Liver (tissue), 9 donors: ENCODE results near the gene SERPINF2. TPM values are rescaled to one million over a fixed set of nuclear protein-coding genes. Genes with fewer than 3 reads are reported as not detected.
A peak's percentile ranks its signal among the peaks of the same experiment; 100 is the strongest.

Source experiments
- DNase-seq: peaks from one replicate; pipeline ENCODE4 v3.0.0-alpha.2; 2017; ENCODE audit warnings: low spot score
- H3K27ac ChIP-seq, 2 donors: one replicate each; pipeline ENCODE4 v1.7.0; 2013; ENCODE audit warnings: inconsistent platforms in 2 of 2, low read length in 2 of 2, control low read depth in 1 of 2, low read depth in 1 of 2, mild to moderate bottlenecking in 1 of 2
- H3K27me3 ChIP-seq, 4 donors: one replicate each; pipeline versions ENCODE4 v1.6.1 to v1.7.0; 2013; ENCODE audit warnings: low read length in 3 of 4, inconsistent platforms in 1 of 4, mild to moderate bottlenecking in 1 of 4, moderate library complexity in 1 of 4; ENCODE audit not compliant: control insufficient read depth in 4 of 4, insufficient read depth in 4 of 4
- H3K36me3 ChIP-seq, 4 donors: one replicate each; pipeline versions ENCODE4 v1.6.1 to v1.7.0; 2013; ENCODE audit warnings: low read length in 3 of 4, mild to moderate bottlenecking in 3 of 4, low read depth in 1 of 4, moderate library complexity in 1 of 4; ENCODE audit not compliant: control insufficient read depth in 4 of 4, insufficient read depth in 3 of 4
- H3K4me1 ChIP-seq, 4 donors: one replicate each; pipeline versions ENCODE4 v1.6.1 to v1.7.0; 2013; ENCODE audit warnings: low read length in 3 of 4, mild to moderate bottlenecking in 3 of 4, moderate library complexity in 1 of 4; ENCODE audit not compliant: control insufficient read depth in 4 of 4, insufficient read depth in 4 of 4
- H3K4me3 ChIP-seq, 3 donors: one replicate each; pipeline versions ENCODE4 v1.6.1 to v1.7.0; 2013; ENCODE audit warnings: low read length in 3 of 3, control low read depth in 1 of 3, low read depth in 1 of 3, mild to moderate bottlenecking in 1 of 3
- H3K9ac ChIP-seq, 2 donors: one replicate each; pipeline ENCODE4 v1.7.0; 2013; ENCODE audit warnings: low read length in 2 of 2, mild to moderate bottlenecking in 2 of 2, moderate library complexity in 2 of 2, control low read depth in 1 of 2, low read depth in 1 of 2
- H3K9me3 ChIP-seq, 4 donors: one replicate each; pipeline versions ENCODE4 v1.6.1 to v1.7.0; 2013; ENCODE audit warnings: low read length in 3 of 4; ENCODE audit not compliant: control insufficient read depth in 4 of 4
- ATF3 ChIP-seq: IDR thresholded peaks from 2 replicates; pipeline ENCODE4 v1.6.1; 2016; ENCODE audit warnings: antibody characterized with exemption
- CTCF ChIP-seq: fragments of 150-350 bp; IDR thresholded peaks from 2 replicates; pipeline ENCODE4 v1.5.1; 2017; ENCODE audit warnings: improper control_type of control experiment, low read depth, low read length; ENCODE audit not compliant: missing input control
- EGR1 ChIP-seq, 2 donors: IDR thresholded peaks; 2 replicates each; pipeline ENCODE4 v1.6.1; 2016 to 2018; ENCODE audit warnings: antibody characterized with exemption in 2 of 2, low read depth in 2 of 2
- FOXA1 ChIP-seq: IDR thresholded peaks from 2 replicates; pipeline ENCODE4 v1.6.1; 2016; ENCODE audit warnings: antibody characterized with exemption
- FOXA2 ChIP-seq: IDR thresholded peaks from 2 replicates; pipeline ENCODE4 v1.6.1; 2016; ENCODE audit warnings: antibody characterized with exemption
- GABPA ChIP-seq, 2 donors: IDR thresholded peaks in 1 of 2; conservative IDR thresholded peaks in 1 of 2; 2 replicates each; pipeline ENCODE4 v1.6.1; 2016; ENCODE audit warnings: antibody characterized with exemption in 2 of 2, mild to moderate bottlenecking in 1 of 2, moderate library complexity in 1 of 2
- HNF4A ChIP-seq, 2 donors: conservative IDR thresholded peaks; 2 replicates each; pipeline ENCODE4 v1.6.1; 2016; ENCODE audit warnings: antibody characterized with exemption in 2 of 2, mild to moderate bottlenecking in 2 of 2
- HNF4G ChIP-seq: IDR thresholded peaks from 2 replicates; pipeline ENCODE4 v1.6.1; 2016; ENCODE audit warnings: antibody characterized with exemption
- JUND ChIP-seq, 2 donors: IDR thresholded peaks; 2 replicates each; pipeline ENCODE4 v1.6.1; 2016; ENCODE audit warnings: antibody characterized with exemption in 2 of 2
- MAX ChIP-seq: IDR thresholded peaks from 2 replicates; pipeline ENCODE4 v1.6.1; 2016; ENCODE audit warnings: antibody characterized with exemption
- NR2F2 ChIP-seq: IDR thresholded peaks from 2 replicates; pipeline ENCODE4 v1.6.1; 2016; ENCODE audit warnings: antibody characterized with exemption
- RAD21 ChIP-seq, 2 donors: IDR thresholded peaks; 2 replicates each; pipeline ENCODE4 v1.6.1; 2016; ENCODE audit warnings: antibody characterized with exemption in 2 of 2, mild to moderate bottlenecking in 2 of 2
- REST ChIP-seq: IDR thresholded peaks from 2 replicates; pipeline ENCODE4 v1.6.1; 2016; ENCODE audit warnings: antibody characterized with exemption, mild to moderate bottlenecking
- RXRA ChIP-seq, 2 donors: IDR thresholded peaks; 2 replicates each; pipeline ENCODE4 v1.6.1; 2017 to 2018; ENCODE audit warnings: antibody characterized with exemption in 2 of 2, mild to moderate bottlenecking in 1 of 2
- SP1 ChIP-seq: IDR thresholded peaks from 2 replicates; pipeline ENCODE4 v1.6.1; 2018; ENCODE audit warnings: antibody characterized with exemption, mild to moderate bottlenecking
- TAF1 ChIP-seq: conservative IDR thresholded peaks from 2 replicates; pipeline ENCODE4 v1.6.1; 2016; ENCODE audit warnings: antibody characterized with exemption, mild to moderate bottlenecking
- YY1 ChIP-seq: IDR thresholded peaks from 2 replicates; pipeline ENCODE4 v1.6.1; 2016; ENCODE audit warnings: antibody characterized with exemption, mild to moderate bottlenecking
- ZBTB33 ChIP-seq: IDR thresholded peaks from 2 replicates; pipeline ENCODE4 v1.6.1; 2016; ENCODE audit warnings: antibody characterized with exemption
- WGBS: extraction: QIAGEN DNeasy Blood & Tissue Kit; methylation state at CpG from one replicate; pipeline ENCODE4 v1.1.7; 2013; 5-methylcytosine and 5-hydroxymethylcytosine counted together
- polyA plus RNA-seq, 2 donors: library from polyadenylated mRNA; stranded (reverse) in 1 of 2; unstranded in 1 of 2; fragments of 200-250 nt in 1 of 2; fragments of >200 nt in 1 of 2; fragmentation: Nextera tagmentation in 1 of 2; extraction: Ambion mirVana in 1 of 2; gene quantifications; one replicate each; pipeline versions ENCODE4 v1.2.1 to v1.2.3, GENCODE V29; 2013 to 2015
- total RNA-seq, 2 donors: library from RNA; depleted of rRNA; stranded (reverse); fragments of >200 nt; gene quantifications; one replicate each; pipeline ENCODE4 v1.2.3, GENCODE V29; 2014
- donor health status: healthy.
- donor health status: healthy.
- donor health status: healthy.
- donor health status: healthy.
- donor health status: healthy.

SERPINF2 gene
- total and polyA plus RNA-seq, 4 donors: 477 to 1,248 (median 675) TPM

GRCh38 chr17:1711804-1712203, 30.9 kb upstream of the SERPINF2 start (continued):
- TF ChIP-seq REST: no peak

- Histone ChIP-seq H3K36me3 (peaks cover 12 to 24% (median 15%) of the 10 kb centered on the region in 4 donors), H3K9me3 (no peaks in the 10 kb centered on the region), H3K9ac (no peak overlapping the region), H3K4me1 (peaks cover 6 to 47% (median 19%) of the 10 kb centered on the region in 4 donors), H3K27ac (no peak overlapping the region), H3K27me3 (no peaks in the 10 kb centered on the region), H3K4me3 (no peak overlapping the region)
- TF ChIP-seq RXRA (IDR thresholded peaks at IDR 0.05): no peak
- no peak for TF ChIP-seq TAF1
- no peak for DNase-seq
- 91% methylated on average over 8 of the region's 8 CpGs for WGBS
These were observed 30.4 kb upstream of the SERPINF2 start for GRCh38 chr17:1712271-1712670.

- H3K4me1 ChIP-seq: peaks cover 9 to 57% (median 25%) of the 10 kb centered on the region in 4 donors
- TF ChIP-seq ATF3: no peak
- TF ChIP-seq RXRA (IDR thresholded peaks at IDR 0.05): no peak
- TF ChIP-seq EGR1 (IDR thresholded peaks at IDR 0.05; ENCODE audit: low read depth in 2 of 2): no peak
- no peak for TF ChIP-seq SP1
- no peak for TF ChIP-seq ZBTB33
- TF ChIP-seq NR2F2: no peak
- TF ChIP-seq TAF1: no peak
- TF ChIP-seq HNF4G: no peak
- TF ChIP-seq FOXA1: no peak
- no peak for TF ChIP-seq MAX
- TF ChIP-seq REST: no peak
- no peak for TF ChIP-seq HNF4A (conservative IDR thresholded peaks at IDR 0.05)
- TF ChIP-seq FOXA2: no peak
- no peak for TF ChIP-seq RAD21 (IDR thresholded peaks at IDR 0.05)
- no peak for TF ChIP-seq YY1
- TF ChIP-seq JUND (IDR thresholded peaks at IDR 0.05): no peak
- no peak for TF ChIP-seq GABPA (IDR thresholded peaks at IDR 0.05 in 1 of 2, conservative IDR thresholded peaks at IDR 0.05 in 1 of 2)
- no peak for TF ChIP-seq CTCF
- peak overlapping the region; percentile 95 to 96 for H3K27ac ChIP-seq
- H3K27me3 ChIP-seq: no peaks in the 10 kb centered on the region
- WGBS: 69% methylated on average over 10 of the region's 10 CpGs
- peak overlapping the region in 2 of 3 donors; percentile 89 to 96 for H3K4me3 ChIP-seq
- no peak overlapping the region for H3K9ac ChIP-seq
- H3K36me3 ChIP-seq: peaks cover 11 to 24% (median 14%) of the 10 kb centered on the region in 4 donors
- DNase-seq: no peak
- no peaks in the 10 kb centered on the region for H3K9me3 ChIP-seq
These were observed 29.4 kb upstream of the SERPINF2 start for GRCh38 chr17:1713160-1713877.
